Ectodermal cell (in vitro differentiated cells): ENCODE measurements around the gene PIK3AP1.

Experiments used
- H3K27ac ChIP-seq: 2 replicates; pipeline ENCODE4 v1.7.0; 2013; ENCODE audit warnings: mild to moderate bottlenecking, low read depth, low read length; ENCODE audit not compliant: insufficient read depth, poor library complexity, severe bottlenecking
- H3K27me3 ChIP-seq: 2 replicates; pipeline ENCODE4 v1.7.0; 2013; ENCODE audit warnings: mild to moderate bottlenecking, low read length; ENCODE audit not compliant: insufficient read depth, control insufficient read depth, poor library complexity, severe bottlenecking
- H3K36me3 ChIP-seq: one replicate; pipeline ENCODE4 v1.7.0; 2013; ENCODE audit warnings: low read length; ENCODE audit not compliant: control insufficient read depth, insufficient read depth
- H3K4me1 ChIP-seq: one replicate; pipeline ENCODE4 v1.7.0; 2013; ENCODE audit warnings: low read length; ENCODE audit not compliant: control insufficient read depth, insufficient read depth
- H3K4me3 ChIP-seq: 2 replicates; pipeline ENCODE4 v1.7.0; 2013; ENCODE audit warnings: low read depth, low read length, control low read depth; ENCODE audit not compliant: insufficient read depth
- H3K9me3 ChIP-seq: 2 replicates; pipeline ENCODE4 v1.7.0; 2013; ENCODE audit warnings: mild to moderate bottlenecking, low read length, moderate library complexity; ENCODE audit not compliant: control insufficient read depth
- WGBS, 2 experiments: methylation state at CpG; one replicate each; pipeline ENCODE4 v1.1.7; 2013; ENCODE audit warnings: missing lambda C conversion rate in 2 of 2; 5-methylcytosine and 5-hydroxymethylcytosine counted together

PIK3AP1 gene

DNA sequence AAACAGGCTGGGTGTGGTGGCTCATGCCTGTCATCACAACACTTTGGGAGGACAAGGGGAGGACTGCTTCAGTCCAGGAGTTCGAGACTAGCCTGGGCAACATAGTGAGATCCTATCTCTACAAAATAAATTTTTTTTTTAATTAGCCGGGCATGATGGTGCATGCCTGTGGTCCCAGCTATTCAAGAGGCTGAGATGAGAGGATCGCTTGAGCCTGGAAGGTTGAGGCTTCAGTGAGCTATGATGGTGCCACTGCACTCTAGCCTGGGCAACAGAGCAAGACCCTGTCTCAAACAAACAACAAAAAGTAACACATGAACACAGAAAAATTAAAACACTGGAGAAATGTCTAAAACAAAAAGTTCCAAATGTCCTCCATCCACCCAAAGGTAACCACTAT is 22.9 kb downstream of the PIK3AP1 start:
- Histone ChIP-seq H3K36me3 (no peaks in the 10 kb centered on the region), H3K4me1 (no peaks in the 10 kb centered on the region)
- 95 to 96% methylated on average over 3 of the region's 3 CpGs for WGBS, 2 experiments

DNA sequence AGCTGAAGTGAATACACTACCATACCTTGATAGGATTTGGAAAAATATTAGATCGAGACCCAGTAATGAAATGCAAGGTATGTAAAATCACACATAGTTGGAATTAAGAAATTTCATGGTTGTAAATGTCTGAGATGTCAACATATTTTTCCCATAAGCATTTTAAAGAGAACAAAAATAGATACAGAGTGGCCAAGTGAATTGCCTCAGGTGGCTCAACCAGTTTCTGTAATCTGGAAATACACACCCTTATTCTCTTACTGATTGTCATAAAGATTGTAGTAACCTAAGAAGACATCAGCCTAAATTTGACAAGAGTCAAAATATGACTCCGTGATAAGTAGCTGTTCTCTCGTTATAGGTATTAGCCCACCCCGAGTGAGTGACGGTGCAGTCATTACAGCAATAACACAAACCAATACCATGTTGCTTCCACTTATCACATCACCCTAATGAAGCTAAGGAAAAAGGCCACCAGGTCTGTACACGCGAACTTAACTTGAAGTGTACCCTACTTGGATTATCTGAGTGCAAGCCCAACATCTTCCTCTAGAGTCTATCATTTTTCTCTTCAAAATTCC is 23.4 kb downstream of the PIK3AP1 start:
- WGBS, 2 experiments = 88 to 97% methylated on average over 6 to 7 of the region's 7 CpGs
- Histone ChIP-seq H3K27ac (no peak overlapping the region), H3K4me1 (no peaks in the 10 kb centered on the region), H3K36me3 (no peaks in the 10 kb centered on the region), H3K4me3 (no peak overlapping the region), H3K27me3 (no peaks in the 10 kb centered on the region), H3K9me3 (no peaks in the 10 kb centered on the region)

More for the DNA sequence above, 22.9 kb downstream of the PIK3AP1 start:
- no peaks in the 10 kb centered on the region for H3K9me3 ChIP-seq
- no peak overlapping the region for H3K27ac ChIP-seq
- H3K4me3 ChIP-seq = no peak overlapping the region
- no peaks in the 10 kb centered on the region for H3K27me3 ChIP-seq

DNA sequence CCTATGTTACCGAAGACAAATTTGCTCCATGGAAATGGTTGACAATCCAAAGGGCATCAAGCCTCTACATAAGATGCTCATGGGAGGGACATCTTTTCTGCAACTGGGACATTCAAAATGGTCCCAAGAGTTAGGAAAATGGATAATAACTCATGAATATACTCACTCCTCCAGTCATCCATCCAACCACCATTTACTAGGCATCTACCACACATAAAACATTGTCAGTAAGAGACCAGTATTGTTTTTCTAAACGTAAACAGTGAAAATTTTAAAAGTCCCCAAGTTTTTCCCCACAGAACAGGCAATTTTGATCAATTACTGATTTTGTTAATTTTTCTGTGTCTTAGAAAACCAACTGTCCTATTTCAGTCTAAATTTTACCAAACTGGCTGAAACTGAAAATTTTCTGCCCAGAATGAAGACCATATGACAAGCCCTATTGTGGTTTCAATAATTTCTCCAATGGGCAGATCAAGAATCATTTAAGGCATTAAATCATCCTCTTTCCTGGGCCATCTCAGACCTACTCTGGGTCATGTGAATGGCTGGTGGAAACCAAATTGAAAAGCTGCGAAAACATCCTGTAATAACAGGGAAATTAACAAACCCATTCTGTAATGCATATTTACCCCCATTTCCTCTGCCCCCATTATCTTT is 24.2 kb downstream of the PIK3AP1 start:
- H3K36me3 ChIP-seq = no peaks in the 10 kb centered on the region
- no peak overlapping the region for H3K4me3 ChIP-seq
- no peaks in the 10 kb centered on the region for H3K27me3 ChIP-seq
- no peak overlapping the region for H3K27ac ChIP-seq
- H3K4me1 ChIP-seq = no peaks in the 10 kb centered on the region
- WGBS, 2 experiments = 60 to 66% methylated on average over 3 of the region's 3 CpGs
- H3K9me3 ChIP-seq = no peaks in the 10 kb centered on the region

DNA sequence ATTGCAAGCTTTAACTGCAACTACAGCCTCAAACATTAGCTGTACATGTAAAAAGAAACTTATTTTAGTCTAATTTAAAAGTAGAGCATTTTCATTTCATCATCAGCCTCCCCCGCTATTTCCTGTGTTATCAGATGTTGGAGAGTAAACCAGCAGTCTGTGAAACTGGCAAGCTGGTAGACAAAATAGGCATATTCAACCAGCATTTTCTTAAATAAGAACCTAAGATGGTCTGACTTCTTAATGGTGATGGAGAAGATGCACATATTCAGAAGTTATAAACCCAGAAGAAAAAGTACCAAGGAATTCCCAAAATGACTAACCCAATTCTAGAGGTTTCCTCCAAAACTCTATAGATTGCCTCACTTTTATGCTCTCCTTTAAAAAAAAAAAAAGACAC is 24.9 kb downstream of the PIK3AP1 start:
- Histone ChIP-seq H3K27ac (no peak overlapping the region), H3K9me3 (no peaks in the 10 kb centered on the region), H3K4me3 (no peak overlapping the region), H3K4me1 (no peaks in the 10 kb centered on the region), H3K36me3 (no peaks in the 10 kb centered on the region), H3K27me3 (no peaks in the 10 kb centered on the region)
- WGBS, 2 experiments = 100% methylated on average over 1 of the region's 1 CpG; no CpG with 5 or more reads in 1 of the 2 experiments

DNA sequence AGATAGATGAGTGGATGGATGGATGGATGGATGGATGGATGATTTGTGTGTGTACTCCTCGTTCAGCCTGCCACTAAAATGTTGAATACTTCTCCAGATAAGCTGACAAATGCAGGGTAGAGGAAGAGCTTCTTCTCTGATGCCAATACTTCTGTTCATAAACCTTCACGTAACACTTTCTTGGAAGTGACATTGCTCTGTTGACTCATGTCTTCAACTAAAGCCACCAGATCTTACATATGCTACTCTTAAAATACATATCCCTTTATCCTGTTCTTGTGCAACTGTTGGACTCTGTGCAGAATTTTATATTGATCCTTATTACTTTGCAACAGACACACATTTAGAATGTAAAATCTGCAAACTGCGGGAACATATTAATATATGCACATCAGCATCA is 26.9 kb downstream of the PIK3AP1 start:
- Histone ChIP-seq H3K4me1 (no peaks in the 10 kb centered on the region), H3K27ac (no peak overlapping the region), H3K4me3 (no peak overlapping the region), H3K36me3 (no peaks in the 10 kb centered on the region), H3K27me3 (no peaks in the 10 kb centered on the region), H3K9me3 (no peaks in the 10 kb centered on the region)
- 83 to 93% methylated on average over 2 to 3 of the region's 3 CpGs for WGBS, 2 experiments

DNA sequence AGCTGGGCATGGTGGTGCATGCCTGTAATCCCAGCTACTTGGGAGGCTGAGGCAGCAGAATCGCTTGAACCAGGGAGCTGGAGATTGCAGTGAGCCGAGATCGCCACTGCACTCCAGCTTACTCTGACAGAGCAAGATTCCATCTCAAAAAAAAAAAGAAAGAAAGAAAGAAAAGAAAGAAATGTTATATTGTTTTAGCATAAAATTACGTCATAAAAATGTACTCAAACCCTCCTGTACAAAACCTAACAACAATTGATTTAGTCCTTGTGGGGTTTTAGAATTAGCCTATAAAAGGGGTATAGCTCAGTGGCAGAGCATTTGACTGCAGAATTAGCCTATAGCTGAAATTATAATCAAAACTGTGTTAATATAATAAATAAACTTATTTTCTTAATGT is 27.9 kb downstream of the PIK3AP1 start:
- H3K36me3 ChIP-seq = no peaks in the 10 kb centered on the region
- no peaks in the 10 kb centered on the region for H3K9me3 ChIP-seq
- H3K4me1 ChIP-seq = no peaks in the 10 kb centered on the region
- no peak overlapping the region for H3K27ac ChIP-seq
- no peaks in the 10 kb centered on the region for H3K27me3 ChIP-seq
- no peak overlapping the region for H3K4me3 ChIP-seq
- WGBS, 2 experiments = 85 to 87% methylated on average over 3 of the region's 4 CpGs

DNA sequence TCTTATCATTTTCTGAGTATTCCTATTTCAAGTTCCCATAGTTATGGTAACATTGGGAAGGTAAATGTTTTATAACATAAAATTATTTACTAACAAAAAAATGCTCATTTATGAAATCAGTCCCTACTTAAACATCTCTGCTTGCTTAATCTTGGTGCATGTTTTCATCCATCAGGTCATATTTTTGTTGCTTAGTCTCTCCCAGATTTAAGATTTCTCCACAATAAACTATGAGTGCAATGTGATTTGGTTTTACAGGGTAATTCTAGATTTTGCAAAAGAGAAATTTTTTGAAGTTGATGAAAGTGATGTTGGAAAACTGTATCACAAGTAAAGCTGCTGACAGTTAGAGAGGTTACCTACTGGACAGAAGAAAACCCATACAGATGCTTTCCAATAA is 28.6 kb downstream of the PIK3AP1 start:
- no peaks in the 10 kb centered on the region for H3K36me3 ChIP-seq
- H3K9me3 ChIP-seq = no peaks in the 10 kb centered on the region
- no peak overlapping the region for H3K27ac ChIP-seq

DNA sequence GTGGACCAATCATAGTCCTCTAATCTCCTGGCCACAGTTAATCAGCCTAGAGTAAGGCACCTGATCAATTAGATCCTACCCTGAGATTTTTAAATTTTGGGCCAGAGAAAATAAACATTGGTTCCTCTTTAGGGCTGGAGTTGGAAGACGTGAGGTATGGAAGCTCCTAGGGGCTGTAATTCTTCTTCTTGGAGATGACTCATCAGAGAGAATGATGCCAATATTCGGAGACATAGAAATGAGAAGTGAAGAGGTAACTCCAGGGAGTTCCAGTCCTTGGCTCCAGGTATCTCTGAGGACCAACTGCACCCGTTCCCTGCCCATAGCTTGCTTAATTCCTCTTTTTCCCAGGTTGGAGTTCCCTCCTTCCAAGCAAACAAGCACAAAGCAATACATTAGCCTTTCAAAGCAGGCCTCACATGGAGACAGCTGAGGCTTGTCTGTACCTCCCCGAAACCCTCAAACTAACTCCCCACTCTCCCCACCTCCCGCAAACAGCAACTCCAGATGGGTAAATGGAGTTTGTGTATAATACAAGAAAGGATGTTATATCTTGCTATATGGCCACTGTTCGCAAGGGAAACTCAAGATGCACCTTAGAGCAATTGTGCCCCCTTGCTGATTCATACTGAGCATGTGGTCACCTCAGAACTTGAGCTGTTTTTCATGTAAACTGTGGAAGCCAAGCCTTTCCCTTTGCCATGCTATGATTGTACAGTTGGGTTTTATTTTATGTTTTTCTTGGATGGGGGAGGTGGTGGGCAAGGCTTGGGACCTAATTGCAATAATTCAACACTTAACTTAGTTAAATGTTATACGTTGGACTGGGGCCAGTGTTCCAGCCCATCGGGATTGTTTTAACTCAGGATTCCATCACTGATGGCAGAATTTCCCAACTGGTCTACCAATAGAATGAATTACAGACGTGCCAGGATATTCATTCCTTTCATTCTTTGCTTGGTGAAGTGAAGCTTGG is 29.3 kb downstream of the PIK3AP1 start:
- no peaks in the 10 kb centered on the region for H3K27me3 ChIP-seq

More for the DNA sequence above, 28.6 kb downstream of the PIK3AP1 start:
- Histone ChIP-seq H3K4me1 (no peaks in the 10 kb centered on the region), H3K27me3 (no peaks in the 10 kb centered on the region), H3K4me3 (no peak overlapping the region)

DNA sequence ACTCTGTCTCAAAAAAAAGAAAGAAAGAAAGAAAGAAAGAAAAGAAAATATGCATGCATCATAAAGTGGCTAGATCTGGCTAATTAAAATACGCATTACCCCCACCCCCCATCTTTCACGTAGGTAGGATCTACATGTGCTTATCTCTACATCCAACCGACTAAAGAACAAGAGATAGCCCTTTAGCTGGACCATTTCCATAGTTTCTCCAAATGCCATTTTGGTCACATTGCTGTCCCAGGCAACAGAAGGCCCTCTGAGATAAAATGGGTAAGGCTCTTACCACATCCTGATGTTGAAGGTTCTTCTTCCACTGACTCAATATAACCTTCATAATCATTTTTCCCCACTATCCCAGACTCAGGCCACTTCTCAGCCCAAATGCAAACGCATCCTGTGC is 31.5 kb downstream of the PIK3AP1 start:
- Histone ChIP-seq H3K4me3 (no peak overlapping the region), H3K27me3 (no peaks in the 10 kb centered on the region), H3K4me1 (no peaks in the 10 kb centered on the region), H3K9me3 (no peaks in the 10 kb centered on the region), H3K27ac (no peak overlapping the region), H3K36me3 (no peaks in the 10 kb centered on the region)
- 92 to 94% methylated on average over 4 of the region's 4 CpGs for WGBS, 2 experiments

More for the DNA sequence above, 29.3 kb downstream of the PIK3AP1 start:
- no peaks in the 10 kb centered on the region for H3K4me1 ChIP-seq
- no peaks in the 10 kb centered on the region for H3K36me3 ChIP-seq
- H3K27ac ChIP-seq = no peak overlapping the region
- no peak overlapping the region for H3K4me3 ChIP-seq
- 75 to 84% methylated on average over 7 to 9 of the region's 9 CpGs for WGBS, 2 experiments
- H3K9me3 ChIP-seq = no peaks in the 10 kb centered on the region
